Measurements from ENCODE around the gene PNPLA8. TPM values are rescaled to one million over a fixed set of nuclear protein-coding genes. Genes with fewer than 3 reads are reported as not detected.
A peak's percentile ranks its signal among the peaks of the same experiment; 100 is the strongest.

Gene PNPLA8
- total RNA-seq, 1 experiment from 2014 or later = 6.9 TPM

DNA sequence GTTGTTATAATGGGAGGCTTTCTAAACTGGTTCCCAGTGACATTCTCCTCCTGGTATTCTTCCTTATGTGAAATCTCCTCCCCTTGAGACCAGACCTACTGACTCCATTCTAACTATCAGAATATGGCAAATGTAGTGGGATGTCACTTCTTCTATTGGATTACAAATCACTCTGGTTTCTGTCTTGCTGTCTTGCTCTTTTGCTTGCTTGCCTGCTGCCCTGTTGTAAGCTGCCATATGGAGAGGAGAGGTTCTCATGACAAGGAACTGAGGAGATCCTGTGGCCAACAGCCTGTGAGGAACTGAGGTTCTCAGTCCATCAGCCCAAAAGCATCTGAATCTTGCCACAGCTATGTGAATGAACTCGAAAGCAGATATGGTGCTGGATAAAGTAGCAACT, 65.0 kb downstream of the PNPLA8 start:
- CTCF ChIA-PET = interaction anchor here (0.5 kb wide), 1 partner anchor 251 kb away, joined by 4 read pairs; no protein-coding TSS in a partner anchor
- no peak overlapping the region for H3K27ac Mint-ChIP-seq (ENCODE audit: unreplicated experiment)
- peaks cover 2% of the 10 kb centered on the region for H3K36me3 Mint-ChIP-seq (ENCODE audit: insufficient read depth, unreplicated experiment)
- DNase-seq = no peak
- H3K27me3 Mint-ChIP-seq (ENCODE audit: unreplicated experiment) = peaks cover 20% of the 10 kb centered on the region
- no TSS peak for BruUV-seq (replicated peaks)
- no peak overlapping the region for H3K4me3 Mint-ChIP-seq (ENCODE audit: low read depth, unreplicated experiment)
- no peak for TF ChIP-seq CTCF (IDR thresholded peaks at IDR 0.05; ENCODE audit: unreplicated experiment)
- H3K9me3 Mint-ChIP-seq (ENCODE audit: low read depth, unreplicated experiment) = no peaks in the 10 kb centered on the region
- H3K4me1 Mint-ChIP-seq (ENCODE audit: low read depth, unreplicated experiment) = peaks cover 15% of the 10 kb centered on the region
- intact Hi-C loops (cut with micrococcal nuclease; ENCODE audit: unreplicated experiment) = loop anchor here (1.0 kb wide), 1 partner anchor 280 kb away; no protein-coding TSS in a partner anchor

DNA sequence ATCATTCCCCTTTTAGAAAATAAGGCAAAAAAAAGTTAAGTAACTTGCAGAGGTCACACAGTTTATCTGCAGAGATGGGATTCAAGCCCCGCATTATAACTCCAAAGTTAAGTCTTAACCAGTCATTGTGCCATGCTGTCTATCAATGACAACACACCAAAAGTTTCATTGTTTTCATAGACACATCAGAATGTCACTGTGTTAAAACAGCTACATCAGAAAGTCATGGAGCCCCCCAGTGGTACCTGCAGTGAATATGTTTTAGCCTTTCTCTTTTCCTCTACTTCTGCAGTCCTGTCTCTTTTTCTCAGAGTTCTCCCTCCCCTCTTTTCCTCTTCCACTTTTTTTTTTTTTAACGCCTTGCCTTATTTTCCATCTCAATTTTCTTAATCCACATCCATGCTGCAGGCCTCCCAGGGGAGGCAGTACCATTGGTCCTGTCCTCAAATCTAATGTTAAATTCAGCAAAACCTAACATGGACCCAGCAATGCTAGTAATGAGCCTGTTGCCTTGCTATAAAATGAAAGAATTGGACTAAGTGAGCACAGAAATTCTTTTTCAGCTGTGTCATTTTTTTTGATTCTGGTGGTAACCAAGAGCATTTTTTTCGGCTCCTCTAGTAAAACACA, 65.9 kb downstream of the PNPLA8 start:
- H3K36me3 Mint-ChIP-seq (ENCODE audit: insufficient read depth, unreplicated experiment) = peaks cover 8% of the 10 kb centered on the region
- CTCF ChIA-PET = interaction anchor here (0.7 to 1.6 kb wide), 3 partner anchors 37 to 276 kb away, joined by 3 to 6 read pairs (median 4); no protein-coding TSS in a partner anchor
- peak; percentile 35 for DNase-seq
- no peaks in the 10 kb centered on the region for H3K9me3 Mint-ChIP-seq (ENCODE audit: low read depth, unreplicated experiment)
- peaks cover 15% of the 10 kb centered on the region for H3K4me1 Mint-ChIP-seq (ENCODE audit: low read depth, unreplicated experiment)
- no TSS peak for BruUV-seq (replicated peaks)
- peaks cover 20% of the 10 kb centered on the region for H3K27me3 Mint-ChIP-seq (ENCODE audit: unreplicated experiment)
- no peak overlapping the region for H3K4me3 Mint-ChIP-seq (ENCODE audit: low read depth, unreplicated experiment)
- no peak for TF ChIP-seq CTCF (IDR thresholded peaks at IDR 0.05; ENCODE audit: unreplicated experiment)
- intact Hi-C loops (cut with micrococcal nuclease; ENCODE audit: unreplicated experiment) = loop anchor here (1.0 kb wide), 1 partner anchor 279 kb away; no protein-coding TSS in a partner anchor
- no peak overlapping the region for H3K27ac Mint-ChIP-seq (ENCODE audit: unreplicated experiment)

- DNase-seq = no peak
- CTCF ChIA-PET = interaction anchor here (0.6 kb wide), 1 partner anchor 12 kb away, joined by 5 read pairs; no protein-coding TSS in a partner anchor
- no peak for TF ChIP-seq CTCF (IDR thresholded peaks at IDR 0.05; ENCODE audit: unreplicated experiment)
- Mint-ChIP-seq H3K4me3 (ENCODE audit: low read depth, unreplicated experiment) (peak overlapping the region; percentile 7), H3K27ac (ENCODE audit: unreplicated experiment) (no peak overlapping the region), H3K4me1 (ENCODE audit: low read depth, unreplicated experiment) (peaks cover 15% of the 10 kb centered on the region), H3K9me3 (ENCODE audit: low read depth, unreplicated experiment) (no peaks in the 10 kb centered on the region), H3K27me3 (ENCODE audit: unreplicated experiment) (peaks cover 20% of the 10 kb centered on the region), H3K36me3 (ENCODE audit: insufficient read depth, unreplicated experiment) (peaks cover 16% of the 10 kb centered on the region)
- BruUV-seq (replicated peaks) = no TSS peak
- intact Hi-C loops (cut with micrococcal nuclease; ENCODE audit: unreplicated experiment) = no loop called here
These were observed 68.1 kb downstream of the PNPLA8 start for GRCh38 chr7:108457871-108458270.

- H3K4me3 Mint-ChIP-seq (ENCODE audit: low read depth, unreplicated experiment) = peak overlapping the region; percentile 77
- CTCF ChIA-PET = no interaction called here
- peaks cover 20% of the 10 kb centered on the region for H3K27me3 Mint-ChIP-seq (ENCODE audit: unreplicated experiment)
- H3K4me1 Mint-ChIP-seq (ENCODE audit: low read depth, unreplicated experiment) = peaks cover 15% of the 10 kb centered on the region
- no TSS peak for BruUV-seq (replicated peaks)
- intact Hi-C loops (cut with micrococcal nuclease; ENCODE audit: unreplicated experiment) = no loop called here
- TF ChIP-seq CTCF (IDR thresholded peaks at IDR 0.05; ENCODE audit: unreplicated experiment) = no peak
- H3K36me3 Mint-ChIP-seq (ENCODE audit: insufficient read depth, unreplicated experiment) = peaks cover 16% of the 10 kb centered on the region
- no peaks in the 10 kb centered on the region for H3K9me3 Mint-ChIP-seq (ENCODE audit: low read depth, unreplicated experiment)
- H3K27ac Mint-ChIP-seq (ENCODE audit: unreplicated experiment) = no peak overlapping the region
- no peak for DNase-seq
These were observed 68.9 kb downstream of the PNPLA8 start for GRCh38 chr7:108456845-108457540.

Data from Calu3 (cell line).